ENCODE measurements around the gene SLC30A4.
"Not testable (repeated sequence)": the region's sequence is repeated elsewhere in the genome, so short reads cannot be mapped to it uniquely, and the experiment has no call there.

- not testable (repeated sequence) for TF ChIP-seq CTCF (optimal IDR thresholded peaks at IDR 0.05 in 1 of 3, IDR thresholded peaks at IDR 0.05 in 1 of 3, conservative IDR thresholded peaks at IDR 0.05 in 1 of 3; ENCODE audit: extremely low read depth in 1 of 3, insufficient read depth in 2 of 3, low read length in 3 of 3); EZH2 (IDR thresholded peaks at IDR 0.05; ENCODE audit: low read length)
Observed at GRCh38 chr15:45507143-45507542, 15.4 kb downstream of the SLC30A4 start.
